Choroid plexus epithelial cell (primary cell): ENCODE measurements around the gene RPTOR.

Experiments
- DNase-seq: peaks from one replicate; pipeline ENCODE4 v3.0.0-alpha.2; 2010; ENCODE audit warnings: low read depth
- H3K4me3 ChIP-seq: 2 replicates; pipeline ENCODE4 v1.5.1; 2011; ENCODE audit warnings: low read depth, mild to moderate bottlenecking, control low read depth, low read length, moderate library complexity
- CTCF ChIP-seq: conservative IDR thresholded peaks from 2 replicates; pipeline ENCODE4 v1.5.1; 2011; ENCODE audit warnings: low read depth, mild to moderate bottlenecking, control low read depth, inconsistent platforms, low read length, moderate library complexity

The RPTOR gene

DNA sequence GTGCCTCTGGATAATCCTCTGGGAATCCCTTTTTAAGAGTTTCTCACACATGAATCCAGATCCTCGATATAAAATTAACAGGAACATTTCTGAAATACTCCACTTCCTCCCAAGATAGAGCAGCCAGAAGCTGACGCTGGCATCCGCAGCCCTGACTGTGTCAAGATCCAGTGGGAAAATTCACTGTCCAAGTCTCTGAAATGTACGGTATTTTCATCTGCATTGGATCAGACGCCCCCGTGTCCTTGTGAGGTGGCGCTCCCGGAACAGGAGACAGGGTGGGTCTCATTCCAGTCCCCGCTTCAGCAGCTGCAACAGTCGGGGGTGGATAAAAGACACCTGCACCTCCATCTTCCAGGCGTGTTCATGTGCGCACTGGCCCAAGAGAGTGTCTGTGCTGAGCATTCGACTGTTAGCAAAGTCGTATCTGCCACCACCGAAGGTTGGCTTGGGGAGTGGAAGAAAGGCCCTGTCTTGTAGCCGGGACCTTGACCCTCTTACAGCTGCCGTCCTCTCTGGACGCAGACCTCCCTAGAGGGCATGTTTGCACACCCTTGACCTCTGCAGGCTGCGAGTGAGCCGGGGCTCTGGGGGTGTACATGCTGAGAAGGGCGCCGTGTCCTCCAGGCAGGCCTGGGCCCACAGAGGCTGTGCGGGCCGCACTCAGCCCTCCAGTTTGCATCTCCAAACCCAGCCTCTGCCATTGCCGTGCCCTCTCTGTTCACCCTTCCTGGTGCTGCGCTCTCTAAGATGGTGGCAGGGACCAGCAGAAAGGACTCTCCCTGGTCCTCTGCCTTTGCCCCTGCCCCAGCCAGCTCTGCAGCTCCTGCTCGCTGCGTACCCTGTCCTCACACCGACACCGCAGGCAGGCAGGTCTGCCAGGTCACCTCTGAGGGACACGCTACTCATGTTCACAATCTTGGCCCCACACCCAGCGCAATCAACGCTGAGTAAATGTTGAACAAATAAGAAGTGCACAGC is 375.0 kb downstream of the RPTOR start:
- DNase-seq, result peak; percentile 18
- H3K4me3 ChIP-seq, result no peak overlapping the region
- no peak for TF ChIP-seq CTCF

DNA sequence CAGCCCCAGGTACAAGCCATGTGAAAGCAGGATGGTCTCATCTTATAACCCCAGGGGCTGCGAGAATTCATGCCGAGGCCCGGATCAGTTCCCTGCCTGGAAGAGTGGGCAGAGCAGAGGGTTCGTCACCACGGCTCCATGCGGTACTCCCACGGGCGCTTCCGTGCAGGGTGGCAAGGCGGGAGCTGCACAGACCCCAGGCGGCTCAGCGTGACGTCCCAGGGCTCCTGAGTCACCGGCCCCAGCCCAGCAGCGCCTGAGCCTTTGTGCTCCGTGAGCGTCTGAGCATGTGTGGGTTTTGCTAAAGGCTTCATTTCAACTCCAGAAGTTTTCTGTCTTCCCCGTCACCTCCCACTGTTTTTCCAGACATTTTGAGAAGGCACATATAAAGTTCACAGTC is 375.8 kb downstream of the RPTOR start:
- TF ChIP-seq CTCF, result no peak
- no peak overlapping the region for H3K4me3 ChIP-seq
- peak; percentile 70 for DNase-seq

GRCh38 chr17:80921159-80921558 is 376.5 kb downstream of the RPTOR start:
- no peak overlapping the region for H3K4me3 ChIP-seq
- no peak for DNase-seq
- no peak for TF ChIP-seq CTCF

DNA sequence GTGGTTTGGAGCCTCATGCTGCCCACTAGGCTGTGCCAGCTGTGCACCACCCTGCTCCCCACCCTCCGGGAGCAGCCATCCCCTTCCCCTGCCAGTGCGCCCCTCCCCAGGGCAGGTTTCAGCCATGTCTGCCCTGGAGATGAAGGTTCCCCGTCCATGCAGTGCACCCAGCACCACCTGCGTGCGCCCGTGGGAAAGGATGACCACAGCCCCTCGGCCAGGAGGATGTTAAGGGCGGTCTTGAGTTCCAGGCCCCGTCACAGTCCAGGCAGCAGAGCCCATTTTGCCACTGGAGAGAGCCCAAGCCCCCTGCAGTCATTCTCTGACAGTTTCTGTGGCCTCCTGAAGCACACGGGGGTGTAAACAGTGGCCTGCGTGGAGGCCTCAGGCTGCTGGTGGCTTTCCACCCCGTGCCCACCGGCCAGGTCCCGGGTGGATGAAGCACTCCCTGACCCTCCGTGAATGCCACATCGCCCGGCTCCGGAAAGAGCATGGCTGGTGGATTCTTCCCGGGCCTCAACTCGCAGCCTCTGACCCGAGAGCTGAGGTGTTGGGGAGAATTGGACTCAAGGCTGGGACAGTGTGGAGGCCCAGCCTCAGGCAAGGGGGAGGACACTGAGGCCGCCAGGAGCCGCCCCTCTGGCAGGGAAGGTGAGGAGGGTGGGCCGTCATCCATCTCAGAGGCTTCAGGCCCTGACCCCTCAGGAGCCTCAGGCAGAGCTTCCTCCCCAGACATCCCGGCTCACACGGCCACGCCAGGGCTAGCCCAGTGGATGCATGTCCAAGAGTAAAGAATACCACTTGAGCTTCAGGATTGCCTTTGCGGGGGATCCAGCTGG is 377.3 kb downstream of the RPTOR start:
- no peak for TF ChIP-seq CTCF
- no peak overlapping the region for H3K4me3 ChIP-seq
- DNase-seq, result no peak

- DNase-seq, result no peak
- no peak for TF ChIP-seq CTCF
- no peak overlapping the region for H3K4me3 ChIP-seq
Observed at GRCh38 chr17:80922580-80923160, 378.0 kb downstream of the RPTOR start.

GRCh38 chr17:80923211-80924110 is 378.8 kb downstream of the RPTOR start:
- no peak for TF ChIP-seq CTCF
- H3K4me3 ChIP-seq, result no peak overlapping the region
- DNase-seq, result no peak
